Glutamatergic neuron (in vitro differentiated cells): Measurements from ENCODE around the gene NDUFV2. TPM values are rescaled to one million over a fixed set of nuclear protein-coding genes. Genes with fewer than 3 reads are reported as not detected.
A peak's percentile ranks its signal among the peaks of the same experiment; 100 is the strongest.

Experiments
- DNase-seq: peaks from one replicate; pipeline ENCODE4 v3.0.0; 2022
- H3K27ac Mint-ChIP-seq: one replicate; pipeline ENCODE4 v1.8.0; 2020; ENCODE audit warnings: mild to moderate bottlenecking, mixed read lengths, inconsistent platforms; ENCODE audit not compliant: unreplicated experiment
- H3K27me3 Mint-ChIP-seq: one replicate; pipeline ENCODE4 v1.8.0; 2020; ENCODE audit warnings: mild to moderate bottlenecking, moderate library complexity, mixed read lengths, inconsistent platforms; ENCODE audit not compliant: unreplicated experiment
- H3K36me3 Mint-ChIP-seq: one replicate; pipeline ENCODE4 v1.8.0; 2020; ENCODE audit warnings: mild to moderate bottlenecking, mixed read lengths, inconsistent platforms; ENCODE audit not compliant: unreplicated experiment
- H3K4me1 Mint-ChIP-seq: one replicate; pipeline ENCODE4 v1.8.0; 2020; ENCODE audit warnings: mild to moderate bottlenecking, low read depth, mixed read lengths, inconsistent platforms; ENCODE audit not compliant: unreplicated experiment
- H3K4me3 Mint-ChIP-seq: one replicate; pipeline ENCODE4 v1.8.0; 2020; ENCODE audit warnings: mild to moderate bottlenecking, mixed read lengths, inconsistent platforms; ENCODE audit not compliant: unreplicated experiment
- H3K9me3 Mint-ChIP-seq: one replicate; pipeline ENCODE4 v1.8.0; 2020; ENCODE audit warnings: mild to moderate bottlenecking, moderate library complexity, mixed read lengths, inconsistent platforms; ENCODE audit not compliant: unreplicated experiment
- CTCF ChIP-seq: fragments of 200-600 bp; sonication (generic); IDR thresholded peaks from one replicate; pipeline ENCODE4 v1.5.0; 2021; ENCODE audit not compliant: partially characterized antibody, unreplicated experiment
- total RNA-seq: library from RNA; stranded (reverse); fragmentation: NEBNext Ultra II Directional; extraction: Animal tissue kit (Norgen Biotek cat#: 25700); gene quantifications from one replicate; pipeline ENCODE4 v1.2.1, GENCODE V29; 2021; ENCODE audit not compliant: unreplicated experiment

NDUFV2 gene
- total RNA-seq, 1 donor from 2014 or later: 133 TPM

GRCh38 chr18:9100796-9101195 is 1.7 kb upstream of the NDUFV2 start:
- peaks cover 28% of the 10 kb centered on the region for H3K4me1 Mint-ChIP-seq
- DNase-seq: no peak
- H3K27me3 Mint-ChIP-seq: peaks cover 4% of the 10 kb centered on the region
- H3K4me3 Mint-ChIP-seq: peak overlapping the region; percentile 8
- no peaks in the 10 kb centered on the region for H3K36me3 Mint-ChIP-seq
- H3K27ac Mint-ChIP-seq: no peak overlapping the region
- peaks cover 6% of the 10 kb centered on the region for H3K9me3 Mint-ChIP-seq
- no peak for TF ChIP-seq CTCF

- no peak for TF ChIP-seq CTCF
- H3K36me3 Mint-ChIP-seq: no peaks in the 10 kb centered on the region
- no peak for DNase-seq
- H3K4me3 Mint-ChIP-seq: peak overlapping the region; percentile 86
- peaks cover 39% of the 10 kb centered on the region for H3K4me1 Mint-ChIP-seq
- H3K9me3 Mint-ChIP-seq: peaks cover 6% of the 10 kb centered on the region
- H3K27me3 Mint-ChIP-seq: peaks cover 4% of the 10 kb centered on the region
- H3K27ac Mint-ChIP-seq: peak overlapping the region; percentile 36
Measured at GRCh38 chr18:9101730-9102507, 580 bp upstream of the NDUFV2 start.

- Mint-ChIP-seq H3K4me3 (peak overlapping the region; percentile 96), H3K27ac (peak overlapping the region; percentile 92), H3K9me3 (peaks cover 6% of the 10 kb centered on the region), H3K36me3 (no peaks in the 10 kb centered on the region), H3K4me1 (peaks cover 48% of the 10 kb centered on the region), H3K27me3 (peaks cover 4% of the 10 kb centered on the region)
- DNase-seq: no peak
- no peak for TF ChIP-seq CTCF
Measured at GRCh38 chr18:9103376-9103873, 926 bp downstream of the NDUFV2 start.

- Mint-ChIP-seq H3K4me1 (peaks cover 52% of the 10 kb centered on the region), H3K36me3 (no peaks in the 10 kb centered on the region), H3K4me3 (peak overlapping the region; percentile 96), H3K27me3 (peaks cover 4% of the 10 kb centered on the region), H3K27ac (peak overlapping the region; percentile 92), H3K9me3 (peaks cover 6% of the 10 kb centered on the region)
- no peak for TF ChIP-seq CTCF
- DNase-seq: no peak
Measured at GRCh38 chr18:9104244-9104901, 1.9 kb downstream of the NDUFV2 start.

GRCh38 chr18:9105420-9105819 is 2.9 kb downstream of the NDUFV2 start:
- H3K36me3 Mint-ChIP-seq: no peaks in the 10 kb centered on the region
- H3K4me3 Mint-ChIP-seq: peak overlapping the region; percentile 96
- H3K27ac Mint-ChIP-seq: peak overlapping the region; percentile 34
- peaks cover 4% of the 10 kb centered on the region for H3K27me3 Mint-ChIP-seq
- no peak for TF ChIP-seq CTCF
- peaks cover 4% of the 10 kb centered on the region for H3K9me3 Mint-ChIP-seq
- H3K4me1 Mint-ChIP-seq: peaks cover 46% of the 10 kb centered on the region
- DNase-seq: no peak
